SU-DHL-6 (cell line): ENCODE data around the gene KAZN.

Experiments used
- CTCF ChIP-seq: fragments of 200-600 bp; sonication (generic); IDR thresholded peaks from one replicate; pipeline ENCODE4 v1.5.1; 2017; ENCODE audit warnings: antibody characterized with exemption, mild to moderate bottlenecking, low read length, moderate library complexity; ENCODE audit not compliant: insufficient read depth, poor library complexity, severe bottlenecking
- EZH2phosphoT487 ChIP-seq: fragments of 200-600 bp; sonication (generic), shearing (Covaris generic); conservative IDR thresholded peaks from 2 replicates; pipeline ENCODE4 v1.6.1; 2018; ENCODE audit warnings: mild to moderate bottlenecking, antibody characterized with exemption, low read length, moderate library complexity, mixed read lengths

GRCh38 chr1:14826731-14827326 is 228.3 kb downstream of the KAZN start:
- TF ChIP-seq CTCF (no peak), EZH2phosphoT487 (no peak)
